Measurements from ENCODE around the gene PANK2.

The PANK2 gene

GRCh38 chr20:3922983-3923339, 33.8 kb downstream of the PANK2 start:
- no peak overlapping the region for H3K4me3 ChIP-seq (ENCODE audit: low read length)
- TF ChIP-seq ZNF274 (IDR thresholded peaks at IDR 0.05; ENCODE audit: low read depth, low read length): no peak

- no peak overlapping the region for H3K4me3 ChIP-seq (ENCODE audit: low read length)
- no peak for TF ChIP-seq ZNF274 (IDR thresholded peaks at IDR 0.05; ENCODE audit: low read depth, low read length)
Observed at GRCh38 chr20:3923818-3924217, 34.6 kb downstream of the PANK2 start.

- H3K4me3 ChIP-seq (ENCODE audit: low read length): no peak overlapping the region
- no peak for TF ChIP-seq ZNF274 (IDR thresholded peaks at IDR 0.05; ENCODE audit: low read depth, low read length)
Observed at GRCh38 chr20:3924304-3925112, 35.3 kb downstream of the PANK2 start.

DNA sequence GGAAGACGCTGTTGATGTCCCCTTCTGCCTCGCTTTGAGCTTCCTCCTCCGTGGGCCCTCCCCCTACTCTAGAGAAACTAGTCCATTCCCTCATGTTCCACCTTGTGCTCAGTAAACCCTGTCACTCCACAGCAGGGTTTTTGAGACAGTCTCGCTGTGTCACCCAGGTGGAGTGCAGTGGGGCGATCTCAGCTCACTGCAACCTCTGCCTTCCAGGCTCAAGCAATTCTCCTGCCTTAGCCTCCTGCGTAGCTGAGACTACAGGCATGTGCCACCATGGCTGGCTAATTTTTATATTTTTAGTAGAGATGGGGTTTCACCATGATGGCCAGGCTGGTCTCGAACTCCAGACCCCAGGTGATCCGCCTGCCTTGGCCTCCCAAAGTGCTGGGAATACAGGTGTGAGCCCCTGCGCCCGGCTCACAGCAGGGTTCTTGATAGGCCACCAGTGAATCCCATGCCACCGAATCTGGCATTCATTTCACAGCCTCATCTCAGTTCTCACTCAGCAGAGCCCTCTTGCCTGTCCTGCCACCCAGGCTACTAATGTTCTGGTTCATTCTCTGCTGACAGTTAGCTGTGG, 36.0 kb downstream of the PANK2 start:
- no peak overlapping the region for H3K4me3 ChIP-seq (ENCODE audit: low read length)
- no peak for TF ChIP-seq ZNF274 (IDR thresholded peaks at IDR 0.05; ENCODE audit: low read depth, low read length)

DNA sequence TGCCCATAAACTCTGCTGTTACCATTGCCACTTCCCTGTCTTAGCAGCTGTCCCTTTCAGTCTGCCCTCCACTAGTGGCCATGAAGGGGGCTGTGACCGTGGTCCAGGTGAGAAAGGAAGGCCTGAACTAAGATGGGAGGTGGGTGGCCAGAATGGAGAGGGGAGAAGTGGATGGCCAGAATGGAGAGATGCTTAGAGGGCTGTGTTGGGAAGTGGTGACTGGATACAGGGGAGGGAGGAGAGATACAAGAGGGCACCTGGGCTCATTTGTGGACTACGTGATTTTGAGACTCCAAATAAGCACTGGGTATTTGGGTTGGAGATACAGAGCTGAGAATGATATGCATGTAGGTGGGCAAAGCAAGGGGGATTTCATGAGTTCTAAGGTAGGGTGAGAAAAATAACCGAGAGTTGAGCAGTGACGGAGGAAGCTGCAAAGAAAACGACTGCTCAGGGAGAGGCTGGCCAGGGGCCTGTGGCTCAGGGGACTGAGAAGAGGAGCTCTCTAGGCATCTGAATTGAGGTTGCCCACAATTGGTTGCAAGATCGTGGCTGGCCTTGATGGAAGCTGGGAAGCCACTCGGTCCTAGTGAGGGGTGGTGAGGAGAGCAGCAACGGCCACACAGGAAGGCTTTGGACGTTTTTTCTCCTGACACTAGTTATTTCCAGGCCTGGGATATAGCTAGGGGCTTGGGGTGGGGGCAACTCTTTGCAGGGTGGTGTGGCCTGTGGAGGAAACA, 36.9 kb downstream of the PANK2 start:
- TF ChIP-seq ZNF274 (IDR thresholded peaks at IDR 0.05; ENCODE audit: low read depth, low read length): no peak
- H3K4me3 ChIP-seq (ENCODE audit: low read length): no peak overlapping the region

DNA sequence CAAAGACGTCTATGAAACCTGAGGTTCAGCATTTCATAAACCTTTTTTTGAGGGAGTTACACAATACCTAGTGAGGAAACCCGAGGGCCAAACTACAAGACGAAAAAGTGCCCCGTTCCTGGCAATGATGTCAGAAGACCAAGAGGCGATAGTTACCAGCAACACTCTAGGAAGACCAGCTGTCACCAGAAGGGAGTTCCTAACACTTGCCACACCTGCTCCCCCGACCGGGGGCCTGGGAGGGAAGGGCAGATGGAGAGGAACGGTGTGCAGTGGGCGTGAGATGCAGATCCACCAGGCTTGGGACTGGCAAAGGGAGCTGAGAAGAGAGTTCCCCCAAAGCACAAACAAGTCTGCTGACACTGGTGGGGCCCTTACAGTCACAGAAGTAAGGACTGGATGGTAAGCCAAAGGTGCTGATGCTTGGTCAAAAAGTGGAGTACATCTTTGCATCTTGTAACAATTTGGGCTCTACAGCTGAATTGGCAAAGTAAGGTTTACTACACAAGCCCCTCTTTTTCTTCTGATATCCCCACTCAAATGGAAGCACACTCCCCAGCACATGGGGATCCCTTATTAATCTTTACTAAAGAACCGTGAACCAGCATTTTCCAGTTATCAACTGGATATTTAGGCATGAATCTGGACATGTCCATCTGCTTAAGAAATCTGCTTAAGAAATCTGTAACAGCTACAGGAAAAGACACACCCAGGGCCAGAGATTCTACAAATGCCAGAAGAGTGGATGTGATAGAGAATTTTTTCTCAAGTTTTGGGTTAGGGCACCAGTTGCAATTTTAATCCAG, 38.5 kb downstream of the PANK2 start:
- H3K4me3 ChIP-seq (ENCODE audit: low read length): no peak overlapping the region
- no peak for TF ChIP-seq ZNF274 (IDR thresholded peaks at IDR 0.05; ENCODE audit: low read depth, low read length)

GRCh38 chr20:3929713-3930060, 40.5 kb downstream of the PANK2 start:
- TF ChIP-seq ZNF274 (IDR thresholded peaks at IDR 0.05; ENCODE audit: low read depth, low read length): no peak
- no peak overlapping the region for H3K4me3 ChIP-seq (ENCODE audit: low read length)

DNA sequence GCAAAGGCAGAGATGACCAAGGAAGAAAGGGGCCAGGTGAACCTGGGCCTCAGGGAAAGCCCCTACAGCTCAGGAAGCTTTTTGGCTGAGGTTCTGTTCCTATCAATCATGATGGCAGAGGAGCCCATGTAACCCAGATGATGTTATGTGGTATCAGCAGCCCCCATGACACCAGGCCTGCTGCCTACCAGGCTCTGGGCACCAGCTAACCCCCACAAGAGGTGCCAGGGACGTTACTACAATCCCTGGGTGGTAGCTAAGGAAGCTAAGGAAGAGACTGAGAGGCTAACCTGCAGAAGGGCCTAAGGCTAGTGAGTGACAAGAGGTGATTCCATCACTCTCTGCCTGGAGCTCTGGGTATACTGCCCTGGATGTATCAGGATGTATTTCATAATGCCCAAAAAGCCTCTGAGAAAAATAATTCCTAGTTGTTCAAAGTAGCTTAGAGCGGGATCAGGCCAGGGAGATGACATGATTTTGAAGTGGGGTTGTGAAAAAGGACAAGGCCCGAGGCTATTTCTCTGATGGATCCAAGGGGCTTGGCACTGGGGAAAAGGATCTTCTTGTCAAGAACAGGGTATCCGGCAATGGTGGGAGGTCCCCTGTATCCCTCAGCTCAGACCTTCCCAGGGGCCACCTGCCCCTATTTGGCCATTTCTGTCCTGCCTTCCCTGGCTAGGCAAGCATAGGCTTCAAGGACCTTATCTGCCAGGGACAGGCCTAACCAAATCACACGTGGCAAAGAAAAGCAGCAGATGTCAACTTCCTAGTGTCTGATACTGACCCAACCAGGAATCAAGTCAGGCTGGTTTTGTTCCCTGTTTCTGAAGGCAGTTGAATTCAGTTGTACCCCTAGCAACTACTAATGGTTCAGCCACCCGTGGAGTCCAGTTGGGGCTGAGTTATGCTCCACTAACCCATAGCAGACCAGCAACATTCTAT, 41.3 kb downstream of the PANK2 start:
- no peak for TF ChIP-seq ZNF274 (IDR thresholded peaks at IDR 0.05; ENCODE audit: low read depth, low read length)
- H3K4me3 ChIP-seq (ENCODE audit: low read length): no peak overlapping the region

GRCh38 chr20:3931664-3932063, 42.5 kb downstream of the PANK2 start:
- H3K4me3 ChIP-seq (ENCODE audit: low read length): no peak overlapping the region
- no peak for TF ChIP-seq ZNF274 (IDR thresholded peaks at IDR 0.05; ENCODE audit: low read depth, low read length)

GRCh38 chr20:3932277-3932676, 43.1 kb downstream of the PANK2 start:
- H3K4me3 ChIP-seq (ENCODE audit: low read length): no peak overlapping the region
- no peak for TF ChIP-seq ZNF274 (IDR thresholded peaks at IDR 0.05; ENCODE audit: low read depth, low read length)

- no peak for TF ChIP-seq ZNF274 (IDR thresholded peaks at IDR 0.05; ENCODE audit: low read depth, low read length)
- no peak overlapping the region for H3K4me3 ChIP-seq (ENCODE audit: low read length)
Observed at GRCh38 chr20:3932681-3933080, 43.5 kb downstream of the PANK2 start.

GRCh38 chr20:3933218-3933617, 44.0 kb downstream of the PANK2 start:
- no peak for TF ChIP-seq ZNF274 (IDR thresholded peaks at IDR 0.05; ENCODE audit: low read depth, low read length)
- H3K4me3 ChIP-seq (ENCODE audit: low read length): no peak overlapping the region

GRCh38 chr20:3934624-3935023, 45.4 kb downstream of the PANK2 start:
- TF ChIP-seq ZNF274 (IDR thresholded peaks at IDR 0.05; ENCODE audit: low read depth, low read length): no peak
- no peak overlapping the region for H3K4me3 ChIP-seq (ENCODE audit: low read length)

All from GM08714 (cell line).